ENCODE measurements around the gene LMO7.
A peak's percentile ranks its signal among the peaks of the same experiment; 100 is the strongest.

Gene LMO7

DNA sequence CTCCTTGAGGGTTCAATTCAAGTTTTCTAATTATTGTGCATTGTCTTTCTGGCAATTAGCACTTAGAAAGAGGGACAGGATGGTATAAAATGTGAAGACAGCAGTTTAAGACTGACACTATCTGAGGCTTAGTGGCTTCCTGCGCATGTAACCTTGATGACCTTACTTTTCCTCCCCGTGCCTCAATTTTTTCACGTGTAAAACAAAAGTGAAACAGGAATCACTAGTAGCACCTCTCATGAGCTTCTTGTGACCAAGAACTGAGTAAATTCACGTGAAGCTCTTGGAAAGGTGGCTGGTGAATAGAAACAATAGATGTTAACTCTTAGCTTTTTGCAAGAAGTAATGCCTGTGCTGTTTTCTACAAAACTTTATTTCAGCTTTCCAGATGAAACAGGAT lies 233.9 kb downstream of the LMO7 start:
- H3K18ac ChIP-seq (ENCODE audit: low read depth in 1 of 2, low read length in 2 of 2) = peak overlapping the region in 1 of 2 experiments; percentile 11
- 42% methylated on average over 4 of the region's 4 CpGs for WGBS
- no peak overlapping the region for H4K91ac ChIP-seq (ENCODE audit: low read length)
- no peaks in the 10 kb centered on the region for H3K4me1 ChIP-seq (ENCODE audit: control insufficient read depth, insufficient read depth, low read depth, low read length)
- H2BK15ac ChIP-seq (ENCODE audit: low read depth, poor library complexity, severe bottlenecking) = no peak overlapping the region
- H3K4me2 ChIP-seq (ENCODE audit: low read length, poor library complexity, severe bottlenecking) = no peak overlapping the region
- no peak overlapping the region for H4K8ac ChIP-seq (ENCODE audit: low read length)
- no peak overlapping the region for H2AFZ ChIP-seq (ENCODE audit: low read depth, low read length)
- H3K79me1 ChIP-seq (replicated peaks; ENCODE audit: low read length, poor library complexity, severe bottlenecking) = no peaks in the 10 kb centered on the region
- no peaks in the 10 kb centered on the region for H3K27me3 ChIP-seq (ENCODE audit: control insufficient read depth in 1 of 2, insufficient read depth in 1 of 2, low read length in 2 of 2)
- H3K9me3 ChIP-seq (ENCODE audit: control insufficient read depth, low read length) = no peaks in the 10 kb centered on the region
- peak overlapping the region; percentile 95 for H3K9ac ChIP-seq (ENCODE audit: low read length)
- H2BK120ac ChIP-seq (ENCODE audit: low read depth, low read length) = no peak overlapping the region
- H3K4ac ChIP-seq (ENCODE audit: low read depth in 1 of 2, low read length in 2 of 2) = no peak overlapping the region
- no peak for DNase-seq
- no peak overlapping the region for H2BK12ac ChIP-seq (ENCODE audit: low read length in 2 of 2)
- no peak overlapping the region for H3K23ac ChIP-seq (ENCODE audit: low read length in 2 of 2)
- no peak overlapping the region for H3K27ac ChIP-seq (ENCODE audit: low read length, poor library complexity, severe bottlenecking)
- no peak overlapping the region for H2BK5ac ChIP-seq (ENCODE audit: low read depth, low read length, poor library complexity, severe bottlenecking)
- peak overlapping the region in 1 of 2 experiments; percentile 87 for H3K4me3 ChIP-seq (ENCODE audit: insufficient read depth in 1 of 2, low read depth in 1 of 2, low read length in 2 of 2)
- H3K14ac ChIP-seq (ENCODE audit: low read length in 2 of 2) = no peak overlapping the region
- H2AK5ac ChIP-seq (ENCODE audit: low read length, severe bottlenecking) = no peak overlapping the region
- no peaks in the 10 kb centered on the region for H3K36me3 ChIP-seq (ENCODE audit: control insufficient read depth in 1 of 2, insufficient read depth in 2 of 2, low read depth in 1 of 2, low read length in 2 of 2)

DNA sequence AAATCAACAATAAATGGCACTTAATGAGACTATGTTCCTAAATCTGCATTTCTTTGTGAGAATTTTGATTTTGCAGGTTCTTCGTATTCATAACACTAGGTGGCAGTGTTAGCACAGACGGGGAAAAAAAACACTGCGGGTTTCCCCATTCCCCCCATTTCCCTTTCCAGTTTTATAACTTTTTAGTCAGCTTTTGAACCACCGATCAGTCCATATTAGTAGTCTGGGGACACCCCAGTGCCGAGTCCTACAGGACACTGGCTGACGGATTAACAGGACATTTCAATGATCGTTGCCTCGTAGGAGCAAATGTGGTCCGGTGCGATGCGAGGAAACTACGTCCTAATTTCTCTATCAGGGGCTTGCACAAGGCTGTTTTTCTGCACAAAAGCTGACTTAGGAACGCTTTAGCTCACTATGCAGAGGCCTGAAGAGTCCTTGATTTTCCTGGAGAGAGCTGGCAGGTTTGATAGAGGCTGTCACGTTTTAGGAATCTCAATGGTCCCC lies 234.3 kb downstream of the LMO7 start:
- Histone ChIP-seq H3K14ac (ENCODE audit: low read length in 2 of 2) (no peak overlapping the region), H4K91ac (ENCODE audit: low read length) (no peak overlapping the region), H3K4me2 (ENCODE audit: low read length, poor library complexity, severe bottlenecking) (no peak overlapping the region), H3K4ac (ENCODE audit: low read depth in 1 of 2, low read length in 2 of 2) (no peak overlapping the region), H2BK5ac (ENCODE audit: low read depth, low read length, poor library complexity, severe bottlenecking) (no peak overlapping the region), H3K27me3 (ENCODE audit: control insufficient read depth in 1 of 2, insufficient read depth in 1 of 2, low read length in 2 of 2) (no peaks in the 10 kb centered on the region), H3K9me3 (ENCODE audit: control insufficient read depth, low read length) (no peaks in the 10 kb centered on the region), H2BK120ac (ENCODE audit: low read depth, low read length) (peak overlapping the region; percentile 2), H3K23ac (ENCODE audit: low read length in 2 of 2) (no peak overlapping the region), H2BK15ac (ENCODE audit: low read depth, poor library complexity, severe bottlenecking) (no peak overlapping the region), H4K8ac (ENCODE audit: low read length) (no peak overlapping the region), H3K27ac (ENCODE audit: low read length, poor library complexity, severe bottlenecking) (no peak overlapping the region), H2AK5ac (ENCODE audit: low read length, severe bottlenecking) (peak overlapping the region; percentile 36), H3K9ac (ENCODE audit: low read length) (peak overlapping the region; percentile 95), H3K4me3 (ENCODE audit: insufficient read depth in 1 of 2, low read depth in 1 of 2, low read length in 2 of 2) (peak overlapping the region in 1 of 2 experiments; percentile 87), H3K4me1 (ENCODE audit: control insufficient read depth, insufficient read depth, low read depth, low read length) (no peaks in the 10 kb centered on the region), H3K18ac (ENCODE audit: low read depth in 1 of 2, low read length in 2 of 2) (peak overlapping the region in 1 of 2 experiments; percentile 40), H3K79me1 (replicated peaks; ENCODE audit: low read length, poor library complexity, severe bottlenecking) (no peaks in the 10 kb centered on the region), H2AFZ (ENCODE audit: low read depth, low read length) (no peak overlapping the region), H2BK12ac (ENCODE audit: low read length in 2 of 2) (peak overlapping the region in 1 of 2 experiments; percentile 8), H3K36me3 (ENCODE audit: control insufficient read depth in 1 of 2, insufficient read depth in 2 of 2, low read depth in 1 of 2, low read length in 2 of 2) (no peaks in the 10 kb centered on the region)
- 58% methylated on average over 14 of the region's 14 CpGs for WGBS
- DNase-seq = peak; percentile 32

DNA sequence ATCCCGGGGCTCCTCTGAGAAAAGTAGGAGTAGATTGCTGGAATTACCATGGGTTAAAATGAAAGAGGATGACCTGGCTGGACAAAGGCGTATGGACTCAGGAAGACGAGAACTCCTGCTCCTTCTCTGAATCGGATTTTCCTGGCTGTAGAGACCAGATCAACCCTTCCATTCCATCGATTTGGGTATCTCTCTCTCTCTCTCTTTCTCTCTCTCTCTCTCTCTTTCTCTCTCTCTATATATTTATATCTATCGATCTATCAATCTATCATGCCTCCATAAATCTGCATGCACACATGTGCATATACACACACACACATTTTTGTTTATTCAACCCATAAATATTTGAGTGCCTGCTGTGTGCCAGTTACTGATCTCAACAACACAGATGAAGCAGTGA lies 234.9 kb downstream of the LMO7 start:
- H3K27ac ChIP-seq (ENCODE audit: low read length, poor library complexity, severe bottlenecking) = no peak overlapping the region
- H3K4me1 ChIP-seq (ENCODE audit: control insufficient read depth, insufficient read depth, low read depth, low read length) = no peaks in the 10 kb centered on the region
- H3K79me1 ChIP-seq (replicated peaks; ENCODE audit: low read length, poor library complexity, severe bottlenecking) = no peaks in the 10 kb centered on the region
- no peak overlapping the region for H2BK15ac ChIP-seq (ENCODE audit: low read depth, poor library complexity, severe bottlenecking)
- no peak overlapping the region for H2AK5ac ChIP-seq (ENCODE audit: low read length, severe bottlenecking)
- H3K4me3 ChIP-seq (ENCODE audit: insufficient read depth in 1 of 2, low read depth in 1 of 2, low read length in 2 of 2) = peak overlapping the region in 1 of 2 experiments; percentile 87
- H2BK120ac ChIP-seq (ENCODE audit: low read depth, low read length) = no peak overlapping the region
- H3K18ac ChIP-seq (ENCODE audit: low read depth in 1 of 2, low read length in 2 of 2) = no peak overlapping the region
- no peak overlapping the region for H4K91ac ChIP-seq (ENCODE audit: low read length)
- no peak overlapping the region for H3K14ac ChIP-seq (ENCODE audit: low read length in 2 of 2)
- no peak overlapping the region for H4K8ac ChIP-seq (ENCODE audit: low read length)
- H3K9me3 ChIP-seq (ENCODE audit: control insufficient read depth, low read length) = no peaks in the 10 kb centered on the region
- no peak overlapping the region for H2AFZ ChIP-seq (ENCODE audit: low read depth, low read length)
- no peaks in the 10 kb centered on the region for H3K27me3 ChIP-seq (ENCODE audit: control insufficient read depth in 1 of 2, insufficient read depth in 1 of 2, low read length in 2 of 2)
- no peaks in the 10 kb centered on the region for H3K36me3 ChIP-seq (ENCODE audit: control insufficient read depth in 1 of 2, insufficient read depth in 2 of 2, low read depth in 1 of 2, low read length in 2 of 2)
- no peak for DNase-seq
- no peak overlapping the region for H2BK5ac ChIP-seq (ENCODE audit: low read depth, low read length, poor library complexity, severe bottlenecking)
- no peak overlapping the region for H3K23ac ChIP-seq (ENCODE audit: low read length in 2 of 2)
- H3K4ac ChIP-seq (ENCODE audit: low read depth in 1 of 2, low read length in 2 of 2) = no peak overlapping the region
- peak overlapping the region; percentile 95 for H3K9ac ChIP-seq (ENCODE audit: low read length)
- no peak overlapping the region for H3K4me2 ChIP-seq (ENCODE audit: low read length, poor library complexity, severe bottlenecking)
- 86% methylated on average over 6 of the region's 6 CpGs for WGBS
- no peak overlapping the region for H2BK12ac ChIP-seq (ENCODE audit: low read length in 2 of 2)

DNA sequence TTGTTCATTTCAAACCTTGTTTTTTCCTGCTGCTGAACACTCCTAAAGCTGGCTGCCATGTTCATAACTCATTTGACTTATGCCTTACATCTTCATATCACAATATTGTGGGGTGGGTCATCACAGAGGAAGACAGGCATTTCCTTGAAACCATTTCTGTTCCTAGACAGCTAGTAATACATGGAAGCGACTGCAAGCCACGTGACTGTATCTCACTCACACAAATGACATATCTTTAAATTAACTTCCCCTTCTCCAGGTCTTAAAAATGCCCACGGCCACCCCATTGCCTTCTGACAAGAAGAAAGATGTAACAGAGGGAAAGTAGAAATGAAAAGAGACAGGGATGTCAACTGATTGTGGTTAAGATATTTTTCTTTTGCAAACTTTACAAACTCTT lies 236.8 kb downstream of the LMO7 start:
- Histone ChIP-seq H3K27me3 (ENCODE audit: control insufficient read depth in 1 of 2, insufficient read depth in 1 of 2, low read length in 2 of 2) (no peaks in the 10 kb centered on the region), H3K4me3 (ENCODE audit: insufficient read depth in 1 of 2, low read depth in 1 of 2, low read length in 2 of 2) (no peak overlapping the region), H3K9me3 (ENCODE audit: control insufficient read depth, low read length) (no peaks in the 10 kb centered on the region), H2AK5ac (ENCODE audit: low read length, severe bottlenecking) (no peak overlapping the region), H4K8ac (ENCODE audit: low read length) (no peak overlapping the region), H3K18ac (ENCODE audit: low read depth in 1 of 2, low read length in 2 of 2) (peak overlapping the region; percentile 25 to 43), H3K36me3 (ENCODE audit: control insufficient read depth in 1 of 2, insufficient read depth in 2 of 2, low read depth in 1 of 2, low read length in 2 of 2) (no peaks in the 10 kb centered on the region), H3K79me1 (replicated peaks; ENCODE audit: low read length, poor library complexity, severe bottlenecking) (no peaks in the 10 kb centered on the region), H2BK15ac (ENCODE audit: low read depth, poor library complexity, severe bottlenecking) (no peak overlapping the region), H2BK12ac (ENCODE audit: low read length in 2 of 2) (no peak overlapping the region), H2BK120ac (ENCODE audit: low read depth, low read length) (no peak overlapping the region), H4K91ac (ENCODE audit: low read length) (no peak overlapping the region), H3K4ac (ENCODE audit: low read depth in 1 of 2, low read length in 2 of 2) (no peak overlapping the region), H3K4me1 (ENCODE audit: control insufficient read depth, insufficient read depth, low read depth, low read length) (peaks cover 4% of the 10 kb centered on the region), H3K23ac (ENCODE audit: low read length in 2 of 2) (no peak overlapping the region), H3K9ac (ENCODE audit: low read length) (no peak overlapping the region), H2AFZ (ENCODE audit: low read depth, low read length) (no peak overlapping the region), H2BK5ac (ENCODE audit: low read depth, low read length, poor library complexity, severe bottlenecking) (no peak overlapping the region), H3K14ac (ENCODE audit: low read length in 2 of 2) (no peak overlapping the region), H3K4me2 (ENCODE audit: low read length, poor library complexity, severe bottlenecking) (no peak overlapping the region), H3K27ac (ENCODE audit: low read length, poor library complexity, severe bottlenecking) (no peak overlapping the region)
- WGBS = no CpG with 5 or more reads among the region's 3 CpGs
- DNase-seq = no peak
